ENCODE data around the gene XRCC5. TPM values are rescaled to one million over a fixed set of nuclear protein-coding genes. Genes with fewer than 3 reads are reported as not detected.
"Not testable (repeated sequence)": the region's sequence is repeated elsewhere in the genome, so short reads cannot be mapped to it uniquely, and the experiment has no call there.

Gene XRCC5
- total RNA-seq, 2 donors from 2014 or later = 205 to 244 TPM

GRCh38 chr2:216139884-216140283 lies 30.7 kb downstream of the XRCC5 start:
- DNase-seq = peak; percentile 24
- intact Hi-C loops (cut with DNase I) = no loop called here
- no peaks in the 10 kb centered on the region for H3K9me3 ChIP-seq
- H3K4me3 ChIP-seq = no peak overlapping the region
- no peaks in the 10 kb centered on the region for H3K27me3 ChIP-seq
- TF ChIP-seq CTCF (IDR thresholded peaks at IDR 0.05) = no peak
- no peak overlapping the region for H3K9ac ChIP-seq (ENCODE audit: low read depth in 2 of 2, low read length in 2 of 2)
- H3K36me3 ChIP-seq = peaks cover 49% of the 10 kb centered on the region
- H3K4me1 ChIP-seq = no peaks in the 10 kb centered on the region
- H3K27ac ChIP-seq = no peak overlapping the region

GRCh38 chr2:216141516-216141915 lies 32.4 kb downstream of the XRCC5 start:
- not testable (repeated sequence) for H3K4me3 ChIP-seq

GRCh38 chr2:216142540-216142939 lies 33.4 kb downstream of the XRCC5 start:
- Histone ChIP-seq H3K9me3 (no peaks in the 10 kb centered on the region), H3K36me3 (peaks cover 47% of the 10 kb centered on the region), H3K27ac (no peak overlapping the region), H3K4me3 (no peak overlapping the region), H3K4me1 (no peaks in the 10 kb centered on the region), H3K9ac (ENCODE audit: low read depth in 2 of 2, low read length in 2 of 2) (no peak overlapping the region), H3K27me3 (no peaks in the 10 kb centered on the region)
- TF ChIP-seq CTCF (IDR thresholded peaks at IDR 0.05) = no peak
- no peak for DNase-seq
- intact Hi-C loops (cut with DNase I) = no loop called here

More at GRCh38 chr2:216141516-216141915, 32.4 kb downstream of the XRCC5 start:
- H3K9ac ChIP-seq (ENCODE audit: low read depth in 2 of 2, low read length in 2 of 2); H3K9me3 ChIP-seq; H3K4me1 ChIP-seq; H3K27ac ChIP-seq; H3K27me3 ChIP-seq; DNase-seq; intact Hi-C loops (cut with DNase I): not testable (repeated sequence)
- H3K36me3 ChIP-seq = peaks cover 47% of the 10 kb centered on the region

- no peaks in the 10 kb centered on the region for H3K9me3 ChIP-seq
- no peak for TF ChIP-seq CTCF (IDR thresholded peaks at IDR 0.05)
- H3K27me3 ChIP-seq = no peaks in the 10 kb centered on the region
- H3K4me1 ChIP-seq = no peaks in the 10 kb centered on the region
- no peak for DNase-seq
- no peak overlapping the region for H3K27ac ChIP-seq
- H3K9ac ChIP-seq (ENCODE audit: low read depth in 2 of 2, low read length in 2 of 2) = no peak overlapping the region
- intact Hi-C loops (cut with DNase I) = no loop called here
- no peak overlapping the region for H3K4me3 ChIP-seq
- H3K36me3 ChIP-seq = peaks cover 38% of the 10 kb centered on the region
These were observed 35.2 kb downstream of the XRCC5 start for GRCh38 chr2:216144372-216144771.

GRCh38 chr2:216144857-216145256 lies 35.7 kb downstream of the XRCC5 start:
- TF ChIP-seq CTCF (IDR thresholded peaks at IDR 0.05) = no peak

GRCh38 chr2:216146573-216146972 lies 37.4 kb downstream of the XRCC5 start:
- Histone ChIP-seq H3K9me3 (no peaks in the 10 kb centered on the region), H3K36me3 (peaks cover 33% of the 10 kb centered on the region), H3K9ac (ENCODE audit: low read depth in 2 of 2, low read length in 2 of 2) (no peak overlapping the region), H3K4me1 (no peaks in the 10 kb centered on the region), H3K4me3 (no peak overlapping the region), H3K27me3 (no peaks in the 10 kb centered on the region), H3K27ac (no peak overlapping the region)
- TF ChIP-seq CTCF (IDR thresholded peaks at IDR 0.05) = no peak
- DNase-seq = no peak
- intact Hi-C loops (cut with DNase I) = no loop called here

More at GRCh38 chr2:216144857-216145256, 35.7 kb downstream of the XRCC5 start:
- intact Hi-C loops (cut with DNase I) = no loop called here
- Histone ChIP-seq H3K27me3 (no peaks in the 10 kb centered on the region), H3K36me3 (peaks cover 40% of the 10 kb centered on the region), H3K9me3 (no peaks in the 10 kb centered on the region), H3K4me3 (no peak overlapping the region), H3K9ac (ENCODE audit: low read depth in 2 of 2, low read length in 2 of 2) (no peak overlapping the region), H3K27ac (no peak overlapping the region), H3K4me1 (no peaks in the 10 kb centered on the region)
- no peak for DNase-seq

Data from colonic mucosa (tissue), 4 donors.